Upper lobe of right lung (tissue), 1 donor: Measurements from ENCODE around the gene MCF2. TPM values are rescaled to one million over a fixed set of nuclear protein-coding genes. Genes with fewer than 3 reads are reported as not detected.

ENCODE experiments used
- ATAC-seq: fragments of 200-7000 bp; cut with Tn5 transposase; one replicate; pipeline ENCODE4 v1.9.1; 2020; ENCODE audit warnings: mild to moderate bottlenecking, moderate library complexity
- DNase-seq: peaks from one replicate; pipeline ENCODE4 v3.0.0-alpha.2; 2020
- H3K27ac ChIP-seq: fragments of 200-600 bp; one replicate; pipeline ENCODE4 v1.8.0; 2022
- H3K27me3 ChIP-seq: fragments of 200-600 bp; one replicate; pipeline ENCODE4 v1.8.0; 2022; ENCODE audit warnings: mild to moderate bottlenecking
- H3K36me3 ChIP-seq: fragments of 200-600 bp; one replicate; pipeline ENCODE4 v1.8.0; 2022
- H3K4me1 ChIP-seq: fragments of 200-600 bp; one replicate; pipeline ENCODE4 v1.8.0; 2022
- H3K4me3 ChIP-seq: fragments of 200-600 bp; one replicate; pipeline ENCODE4 v1.8.0; 2022; ENCODE audit warnings: mild to moderate bottlenecking
- H3K9me3 ChIP-seq: fragments of 200-600 bp; one replicate; pipeline ENCODE4 v1.8.0; 2022
- CTCF ChIP-seq: fragments of 200-600 bp; IDR thresholded peaks from one replicate; pipeline ENCODE4 v1.8.0; 2022; ENCODE audit warnings: antibody characterized with exemption
- intact Hi-C: fragments of 100-400 bp; cut with DNase I; formaldehyde crosslinking; loops from one replicate; pipeline ENCODE4 v1.11.0; 2022
- total RNA-seq: library from RNA; stranded (reverse); fragmentation: NEBNext Ultra II Directional; extraction: Animal tissue kit (Norgen Biotek cat#: 25700); gene quantifications from one replicate; pipeline ENCODE4 v1.2.1, GENCODE V29; 2021
- donor health status: DM: no; HTN: yes; CAD: no; lungs with severe emphysema.

MCF2 gene
- total RNA-seq, 1 donor from 2014 or later = not detected

DNA sequence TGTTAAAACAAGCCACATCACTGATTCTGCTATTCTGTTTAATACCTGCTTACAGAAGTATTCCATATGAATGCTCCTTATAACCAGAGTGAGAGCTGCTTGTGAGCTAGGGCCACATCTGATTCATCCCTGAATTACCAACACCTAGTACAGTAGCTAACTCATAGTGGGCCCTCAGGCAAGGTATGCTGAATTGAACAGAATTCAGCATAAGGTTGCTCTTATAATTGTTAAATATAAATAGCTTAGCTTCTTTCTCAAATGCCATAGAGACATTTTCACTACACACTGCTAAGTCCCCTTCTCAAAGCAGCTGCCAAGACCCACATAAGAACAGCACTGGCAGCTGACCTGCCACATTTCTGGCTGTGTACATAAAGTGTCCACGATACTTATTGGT lies 27.0 kb upstream of the MCF2 start:
- ATAC-seq = no peak
- TF ChIP-seq CTCF = no peak
- Histone ChIP-seq H3K36me3 (no peaks in the 10 kb centered on the region), H3K4me3 (no peak overlapping the region), H3K9me3 (no peaks in the 10 kb centered on the region), H3K27ac (no peak overlapping the region), H3K4me1 (no peaks in the 10 kb centered on the region), H3K27me3 (no peaks in the 10 kb centered on the region)
- intact Hi-C loops = no loop called here
- DNase-seq = no peak

- H3K27ac ChIP-seq = no peak overlapping the region
- no peak for TF ChIP-seq CTCF
- intact Hi-C loops = no loop called here
- no peak overlapping the region for H3K4me3 ChIP-seq
- DNase-seq (no peak), ATAC-seq (no peak)
- no peaks in the 10 kb centered on the region for H3K36me3 ChIP-seq
- H3K27me3 ChIP-seq = no peaks in the 10 kb centered on the region
- no peaks in the 10 kb centered on the region for H3K4me1 ChIP-seq
- no peaks in the 10 kb centered on the region for H3K9me3 ChIP-seq
Observed at GRCh38 chrX:139725720-139726119, 17.8 kb upstream of the MCF2 start.

DNA sequence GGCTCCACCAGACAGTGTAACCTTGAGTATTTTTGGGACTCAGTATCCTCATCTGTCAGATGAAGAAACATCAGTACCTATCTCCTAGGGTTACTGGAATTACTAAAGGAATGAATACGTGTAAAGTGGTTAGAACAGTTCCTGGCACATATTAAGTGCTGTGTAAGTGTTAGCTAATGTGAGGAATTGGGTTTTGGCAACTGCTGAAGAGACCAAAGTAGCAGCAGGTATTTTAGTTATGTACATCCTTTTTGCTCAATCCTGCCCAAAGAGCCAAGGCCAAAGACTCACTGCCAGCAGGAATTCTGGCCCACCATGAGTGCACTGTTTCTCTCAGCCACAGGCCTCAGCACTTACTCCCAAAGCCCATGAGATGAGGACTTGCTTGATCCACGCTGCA lies 16.7 kb upstream of the MCF2 start:
- no peak for TF ChIP-seq CTCF
- no peak overlapping the region for H3K4me3 ChIP-seq
- no peak for ATAC-seq
- intact Hi-C loops = no loop called here
- no peak overlapping the region for H3K27ac ChIP-seq
- H3K9me3 ChIP-seq = no peaks in the 10 kb centered on the region
- H3K27me3 ChIP-seq = no peaks in the 10 kb centered on the region
- no peaks in the 10 kb centered on the region for H3K4me1 ChIP-seq
- no peaks in the 10 kb centered on the region for H3K36me3 ChIP-seq
- no peak for DNase-seq

DNA sequence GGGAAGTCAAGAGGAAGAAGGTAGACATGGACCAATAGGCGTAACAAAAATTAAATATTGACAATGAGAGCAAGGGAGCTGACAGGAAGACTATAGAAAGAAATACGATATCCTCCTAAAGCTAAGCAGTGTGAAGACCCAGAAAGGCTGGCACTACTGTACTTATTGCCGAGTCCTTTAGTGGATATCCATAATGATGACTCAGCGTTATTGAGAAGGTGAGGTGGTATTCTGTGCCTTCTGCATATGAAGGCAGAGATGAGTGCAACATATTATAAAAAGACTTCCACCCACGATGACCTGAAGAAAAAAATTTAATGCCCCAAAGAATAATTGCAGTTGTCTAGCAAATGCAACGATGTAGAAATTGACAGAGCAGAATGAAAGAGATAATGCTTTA lies 13.0 kb upstream of the MCF2 start:
- Histone ChIP-seq H3K9me3 (no peaks in the 10 kb centered on the region), H3K4me3 (no peak overlapping the region), H3K36me3 (no peaks in the 10 kb centered on the region), H3K27ac (no peak overlapping the region), H3K4me1 (no peaks in the 10 kb centered on the region), H3K27me3 (no peaks in the 10 kb centered on the region)
- TF ChIP-seq CTCF = no peak
- DNase-seq (no peak), ATAC-seq (no peak)
- intact Hi-C loops = no loop called here

GRCh38 chrX:139720136-139720535 lies 12.2 kb upstream of the MCF2 start:
- no peak for DNase-seq
- no peak overlapping the region for H3K27ac ChIP-seq
- H3K4me1 ChIP-seq = no peaks in the 10 kb centered on the region
- no peak overlapping the region for H3K4me3 ChIP-seq
- no peaks in the 10 kb centered on the region for H3K9me3 ChIP-seq
- intact Hi-C loops = no loop called here
- no peak for TF ChIP-seq CTCF
- ATAC-seq = no peak
- no peaks in the 10 kb centered on the region for H3K27me3 ChIP-seq
- H3K36me3 ChIP-seq = no peaks in the 10 kb centered on the region

- TF ChIP-seq CTCF = no peak
- DNase-seq = no peak
- no peak overlapping the region for H3K4me3 ChIP-seq
- intact Hi-C loops = no loop called here
- no peaks in the 10 kb centered on the region for H3K9me3 ChIP-seq
- H3K27ac ChIP-seq = no peak overlapping the region
- H3K27me3 ChIP-seq = no peaks in the 10 kb centered on the region
- ATAC-seq = no peak
- no peaks in the 10 kb centered on the region for H3K36me3 ChIP-seq
- no peaks in the 10 kb centered on the region for H3K4me1 ChIP-seq
Observed at GRCh38 chrX:139702658-139703057, 5.3 kb downstream of the MCF2 start.
